GM12892 (cell line): ENCODE data around the gene APLF.

ENCODE experiments used
- POLR2A ChIP-seq: IDR thresholded peaks from 2 replicates; pipeline ENCODE4 v1.6.1; 2011; ENCODE audit warnings: low read depth, low read length, control low read depth
- POLR2AphosphoS5 ChIP-seq: IDR thresholded peaks from 2 replicates; pipeline ENCODE4 v1.6.1; 2011; ENCODE audit warnings: low read depth, low read length, control low read depth

- no peak for TF ChIP-seq POLR2AphosphoS5
- no peak for TF ChIP-seq POLR2A
These were observed 26.0 kb upstream of the APLF start for GRCh38 chr2:68441179-68441993.
